Heart left ventricle (tissue), 16 donors: Measurements from ENCODE around the gene MTFMT. TPM values are rescaled to one million over a fixed set of nuclear protein-coding genes. Genes with fewer than 3 reads are reported as not detected.

Experiments
- ATAC-seq, 4 donors: fragments of 200-7000 bp; cut with Tn5 transposase; one replicate each; pipeline ENCODE4 v1.9.1; 2020 to 2022; ENCODE audit warnings: moderate library complexity in 4 of 4, mild to moderate bottlenecking in 3 of 4, moderate number of reproducible peaks in 1 of 4
- DNase-seq, 5 donors: peaks; one replicate each; pipeline ENCODE4 v3.0.0-alpha.2; 2020
- H3K27ac ChIP-seq, 12 donors: fragments of 200-600 bp; sonication (generic) in 4 of 12; one replicate each; pipeline versions ENCODE4 v1.5.0 to v1.8.0; 2016 to 2022; ENCODE audit warnings: mild to moderate bottlenecking in 2 of 12
- H3K27me3 ChIP-seq, 9 donors: fragments of 200-600 bp; sonication (generic) in 2 of 9; one replicate each; pipeline versions ENCODE4 v1.5.1 to v1.8.0; 2016 to 2022; ENCODE audit warnings: mild to moderate bottlenecking in 3 of 9
- H3K36me3 ChIP-seq, 9 donors: fragments of 200-600 bp; sonication (generic) in 2 of 9; one replicate each; pipeline versions ENCODE4 v1.5.0 to v1.8.0; 2018 to 2022; ENCODE audit warnings: mild to moderate bottlenecking in 2 of 9
- H3K4me1 ChIP-seq, 12 donors: fragments of 200-600 bp; sonication (generic) in 4 of 12; one replicate each; pipeline versions ENCODE4 v1.5.0 to v1.8.0; 2016 to 2022; ENCODE audit warnings: mild to moderate bottlenecking in 3 of 12
- H3K4me3 ChIP-seq, 12 donors: fragments of 200-600 bp; sonication (generic) in 4 of 12; one replicate each; pipeline versions ENCODE4 v1.5.0 to v1.8.0; 2017 to 2022; ENCODE audit warnings: mild to moderate bottlenecking in 9 of 12, moderate library complexity in 4 of 12
- H3K9me3 ChIP-seq, 12 donors: fragments of 200-600 bp; sonication (generic) in 4 of 12; one replicate each; pipeline versions ENCODE4 v1.5.0 to v1.8.0; 2016 to 2022; ENCODE audit warnings: mild to moderate bottlenecking in 1 of 12
- CTCF ChIP-seq, 12 donors: fragments of 200-600 bp; sonication (generic) in 4 of 12; IDR thresholded peaks; one replicate each; pipeline versions ENCODE4 v1.5.0 to v1.8.0; 2018 to 2022; ENCODE audit warnings: antibody characterized with exemption in 12 of 12, mild to moderate bottlenecking in 5 of 12
- POLR2A ChIP-seq, 2 donors: fragments of 450-650 bp; IDR thresholded peaks; one replicate each; pipeline ENCODE4 v1.6.1; 2017; ENCODE audit warnings: antibody characterized with exemption in 2 of 2, mild to moderate bottlenecking in 2 of 2, moderate library complexity in 2 of 2
- WGBS, 4 donors: extraction: QIAGEN DNeasy Blood & Tissue Kit in 2 of 4; methylation state at CpG; one replicate each; pipeline versions ENCODE4 v1.1.5 to v1.1.7; 2013 to 2018; 5-methylcytosine and 5-hydroxymethylcytosine counted together
- intact Hi-C, 10 donors: fragments of 100-400 bp; cut with DNase I; formaldehyde crosslinking; loops; one replicate each; pipeline versions ENCODE4 v1.11.1 to v1.14.2; 2022
- polyA plus RNA-seq, 2 donors: library from polyadenylated mRNA; stranded (reverse); fragments of 200-250 nt; gene quantifications; one replicate each; pipeline ENCODE4 v1.2.3, GENCODE V29; 2013
- total RNA-seq, 9 donors: library from RNA; depleted of rRNA in 2 of 9; stranded (reverse); fragments of >200 nt in 2 of 9; fragmentation: NEBNext Ultra II Directional in 3 of 9; extraction: Animal tissue kit (Norgen Biotek cat#: 25700) in 3 of 9; gene quantifications; one replicate each; pipeline versions ENCODE4 v1.1.0 to v1.2.4, GENCODE V29; 2016 to 2023
- donor health status: ischemic (EF 13 %, LVEDD 7.1; RV severe dilation, severe dysfunction).
- donor health status: healthy with polysubstance abuse.
- donor health status: DM: no; HTN: yes; CAD: no.
- donor health status: DM: no; HTN: no; CAD: no.
- donor health status: ischemic (EF 25% LVEDD 6.9; RV normal size, moderate dysfunction).
- donor health status: ischemic (EF 25% LVEDD 5.7; RV mildly dilated, moderate dysfunction).
- donor health status: healthy.
- donor health status: DM: yes; HTN: yes; CAD: no.
- donor health status: ischemic (EF 35%, LVEDD 5.7; RV mildly dilated, moderate dysfunction).
- donor health status: nonischemic (EF 11% LVEDD 7.7; RV severe dilation, severe dysfunction).
- donor health status: DM: yes; HTN: yes; CAD: no.
- donor health status: PGD.
- donor health status: ischemic (EF 29% LVEDD 5.4; RV normal size, mild dysfunction).
- donor health status: nonischemic (EF 23%, LVEDD 6.1; RV moderate dilation, normal function).

MTFMT gene
- total and polyA plus RNA-seq, 11 donors, result 6.0 to 41.0 (median 19.4) TPM

DNA sequence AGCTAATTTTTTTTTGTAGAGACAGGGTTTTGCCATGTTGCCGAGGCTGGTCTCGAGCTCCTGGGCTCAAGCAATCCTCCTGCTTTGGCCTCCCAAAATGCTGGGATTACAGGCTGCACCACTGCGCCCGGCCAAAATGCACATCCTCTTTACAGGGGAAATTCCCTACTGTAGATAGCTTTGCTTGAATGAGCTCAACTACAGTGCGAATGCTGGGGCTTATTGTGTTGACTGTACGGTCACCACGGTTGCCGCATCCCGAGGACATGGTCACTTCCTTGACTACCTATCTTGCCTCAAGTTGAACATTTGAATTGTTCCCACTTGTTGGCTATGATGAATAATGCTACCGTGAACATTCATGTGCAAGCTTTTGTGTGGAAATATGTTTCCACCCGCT, 5.3 kb upstream of the MTFMT start:
- no peaks in the 10 kb centered on the region for H3K36me3 ChIP-seq

GRCh38 chr15:65033659-65034269, 4.3 kb upstream of the MTFMT start:
- Histone ChIP-seq H3K36me3 (no peaks in the 10 kb centered on the region), H3K27ac (no peak overlapping the region), H3K27me3 (peaks cover 0 to 5% (median 0%) of the 10 kb centered on the region in 9 donors), H3K9me3 (no peaks in the 10 kb centered on the region), H3K4me1 (peaks cover 0 to 18% (median 0%) of the 10 kb centered on the region in 12 donors), H3K4me3 (no peak overlapping the region)
- peak in 10 of 12 donors; percentile 15 to 62 (median 42) for TF ChIP-seq CTCF (IDR thresholded peaks at IDR 0.05)
- TF ChIP-seq POLR2A (IDR thresholded peaks at IDR 0.05), result no peak
- intact Hi-C loops, result loop anchor here in 7 of 10 donors (2.0 to 10.0 kb wide), 6 partner anchors 49 to 264 kb away; partner anchors contain the start of gene RNU5A-1 (in 2 of the 7)
- no peak for DNase-seq
- WGBS, 4 donors, result 24 to 32% (median 28%) methylated on average over 4 of the region's 4 CpGs
- ATAC-seq, result no peak

More for the DNA sequence above, 5.3 kb upstream of the MTFMT start:
- H3K9me3 ChIP-seq, result no peaks in the 10 kb centered on the region
- H3K27me3 ChIP-seq, result peaks cover 0 to 5% (median 0%) of the 10 kb centered on the region in 9 donors
- no peak for DNase-seq
- ATAC-seq, result no peak
- no peak overlapping the region for H3K27ac ChIP-seq
- no peak overlapping the region for H3K4me3 ChIP-seq
- peaks cover 0 to 16% (median 0%) of the 10 kb centered on the region in 12 donors for H3K4me1 ChIP-seq
- whole genome bisulfite sequencing, 4 donors, result 84 to 92% (median 88%) methylated on average over 11 of the region's 11 CpGs
- intact Hi-C loops, result loop anchor here in 7 of 10 donors (5.0 to 10.0 kb wide), 5 partner anchors 50 to 263 kb away; partner anchors contain the start of gene RNU5A-1 (in 2 of the 7)
- no peak for TF ChIP-seq CTCF (IDR thresholded peaks at IDR 0.05)
- no peak for TF ChIP-seq POLR2A (IDR thresholded peaks at IDR 0.05)

DNA sequence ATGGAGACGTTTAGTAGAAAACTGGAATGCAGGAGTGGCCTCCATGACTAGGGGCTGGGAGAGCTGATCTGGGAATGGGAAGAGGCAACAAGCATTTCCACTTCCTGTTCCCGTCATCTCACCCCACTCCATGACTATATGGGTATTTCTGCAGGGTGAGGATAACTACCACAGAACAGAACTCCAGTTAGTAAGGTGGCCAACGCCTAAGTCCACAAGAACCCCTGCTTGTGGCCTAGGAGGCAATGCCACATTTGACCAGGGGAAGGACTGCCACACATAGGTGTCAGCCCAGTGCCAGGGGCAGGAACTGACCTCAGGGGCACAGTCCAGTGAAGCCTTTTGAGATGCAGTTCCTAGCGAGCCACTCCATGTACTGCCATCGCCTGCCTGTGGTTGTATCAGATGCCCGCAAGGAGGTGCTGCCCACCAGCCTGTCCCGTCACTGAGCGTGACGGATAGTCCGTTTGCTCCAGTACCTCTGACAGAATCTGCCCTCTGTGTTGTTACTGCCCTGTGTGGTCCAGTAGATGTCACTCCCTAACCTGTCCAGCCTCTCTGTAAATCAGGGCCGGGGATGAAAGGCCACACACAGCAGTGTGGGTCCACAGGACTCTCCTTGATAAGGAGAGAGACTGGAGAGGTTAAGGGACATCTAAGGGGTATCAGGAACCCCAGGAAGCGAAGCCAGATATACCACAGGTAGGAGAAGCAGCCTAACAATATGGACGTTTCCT, 3.5 kb upstream of the MTFMT start:
- Histone ChIP-seq H3K36me3 (no peaks in the 10 kb centered on the region), H3K9me3 (no peaks in the 10 kb centered on the region), H3K4me1 (peaks cover 0 to 26% (median 6%) of the 10 kb centered on the region in 12 donors), H3K4me3 (no peak overlapping the region), H3K27me3 (peaks cover 0 to 5% (median 0%) of the 10 kb centered on the region in 9 donors), H3K27ac (no peak overlapping the region)
- ATAC-seq (peak; percentile 55 to 81 (median 74)), DNase-seq (peak; percentile 40 to 72 (median 66))
- 28 to 47% (median 34%) methylated on average over 8 to 13 of the region's 13 CpGs for WGBS, 4 donors
- intact Hi-C loops, result loop anchor here in 7 of 10 donors (2.0 to 10.0 kb wide), 6 partner anchors 50 to 264 kb away; partner anchors contain the start of gene RNU5A-1 (in 2 of the 7)
- TF ChIP-seq POLR2A (IDR thresholded peaks at IDR 0.05), result no peak
- TF ChIP-seq CTCF (IDR thresholded peaks at IDR 0.05), result peak; percentile 38 to 67 (median 58)
